ENCODE measurements around the gene GYG1. TPM values are rescaled to one million over a fixed set of nuclear protein-coding genes. Genes with fewer than 3 reads are reported as not detected.
"Not testable (repeated sequence)": the region's sequence is repeated elsewhere in the genome, so short reads cannot be mapped to it uniquely, and the experiment has no call there.

GYG1 gene
- total and polyA plus RNA-seq, 2 of the 8 experiments (the other 6 are each of a cell fraction or from before 2014, with no cell fraction given) = 19.4 to 34.2 TPM

DNA sequence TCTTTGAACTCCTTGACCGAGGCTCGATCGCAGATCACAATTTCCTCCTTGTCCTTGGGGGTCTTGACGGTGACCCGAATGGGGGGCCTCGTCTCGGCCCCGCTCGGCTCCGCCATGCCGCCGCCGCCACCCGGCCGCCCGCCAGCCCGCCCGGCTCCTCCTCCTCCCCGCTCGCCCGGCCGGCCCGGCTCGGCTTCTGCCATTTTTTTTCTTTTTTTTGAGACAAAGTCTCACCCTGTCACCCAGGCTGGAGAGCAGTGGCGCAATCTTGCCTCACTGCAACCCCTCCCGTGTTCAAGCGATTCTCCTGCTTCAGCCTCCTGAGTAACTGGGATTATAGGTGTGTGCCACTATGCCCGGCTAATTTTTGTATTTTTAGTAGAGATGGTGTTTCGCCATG is 3.8 kb upstream of the GYG1 start:
- H3K14ac ChIP-seq (ENCODE audit: insufficient read length); H3K56ac ChIP-seq (replicated peaks; ENCODE audit: insufficient read length, low read depth, low read length); H2BK5ac ChIP-seq (ENCODE audit: low read depth, low read length); H3K27ac ChIP-seq (ENCODE audit: low read depth, low read length); H3K4me3 ChIP-seq (ENCODE audit: extremely low read depth in 1 of 4, insufficient read depth in 2 of 4, low read depth in 3 of 4, low read length in 4 of 4); H3K27me3 ChIP-seq (replicated peaks in 1 of 4; ENCODE audit: control insufficient read depth in 3 of 4, extremely low read depth in 1 of 4, insufficient read depth in 3 of 4, low read length in 3 of 4); H2AFZ ChIP-seq (ENCODE audit: low read length); H2BK15ac ChIP-seq (ENCODE audit: low read length); H3K23me2 ChIP-seq (ENCODE audit: low read depth, low read length); H3K9ac ChIP-seq (replicated peaks in 1 of 4; ENCODE audit: extremely low read depth in 1 of 4, low read depth in 3 of 4, low read length in 3 of 4); H2BK120ac ChIP-seq (replicated peaks; ENCODE audit: low read depth, low read length); POLR2A ChIA-PET (ENCODE audit: partially characterized antibody); FAIRE-seq; H3K79me2 ChIP-seq (ENCODE audit: control insufficient read depth in 1 of 2, insufficient read depth in 2 of 2, low read length in 2 of 2); H2BK12ac ChIP-seq (ENCODE audit: low read depth, low read length); H3K36me3 ChIP-seq (ENCODE audit: control insufficient read depth in 2 of 4, insufficient read depth in 4 of 4, low read length in 3 of 4); H3K4me1 ChIP-seq (replicated peaks in 1 of 4; ENCODE audit: control insufficient read depth in 3 of 4, insufficient read depth in 4 of 4, low read length in 3 of 4); H3K18ac ChIP-seq (ENCODE audit: extremely low read depth, low read length); CTCF ChIA-PET (ENCODE audit: partially characterized antibody); DNase-seq (ENCODE audit: low read depth in 1 of 2, low spot score in 2 of 2); H2BK20ac ChIP-seq (ENCODE audit: low read length); H3K4me2 ChIP-seq (ENCODE audit: insufficient read depth in 1 of 2, low read depth in 2 of 2, low read length in 2 of 2); H3K4ac ChIP-seq (replicated peaks; ENCODE audit: insufficient read length, low read depth, low read length); H3K23ac ChIP-seq (ENCODE audit: insufficient read length); H2AK5ac ChIP-seq (ENCODE audit: low read depth, low read length); H4K20me1 ChIP-seq (replicated peaks in 1 of 2; ENCODE audit: control insufficient read depth in 1 of 2, insufficient read depth in 2 of 2, low read length in 2 of 2); H3K79me1 ChIP-seq (ENCODE audit: low read depth, low read length); H4K5ac ChIP-seq (ENCODE audit: insufficient read length, low read depth, low read length); H3K9me3 ChIP-seq (ENCODE audit: insufficient read depth in 2 of 2, low read depth in 1 of 2, low read length in 1 of 2); H4K91ac ChIP-seq (replicated peaks; ENCODE audit: insufficient read length, low read length); H4K8ac ChIP-seq (ENCODE audit: extremely low read depth, insufficient read depth, low read length): not testable (repeated sequence)
- WGBS, 2 experiments (ENCODE audit: extremely low coverage in 1 of 2, insufficient coverage in 1 of 2, insufficient read length in 1 of 2, insufficient replicate concordance in 2 of 2, low coverage in 1 of 2, low lambda C conversion rate in 2 of 2, missing lambda C conversion rate in 1 of 2) = 98% methylated on average over 8 of the region's 29 CpGs; no CpG with 5 or more reads in 1 of the 2 experiments
